Mononuclear cell (primary cell): ENCODE data around the gene AKR1D1. TPM values are rescaled to one million over a fixed set of nuclear protein-coding genes. Genes with fewer than 3 reads are reported as not detected.
"Not testable (repeated sequence)": the region's sequence is repeated elsewhere in the genome, so short reads cannot be mapped to it uniquely, and the experiment has no call there.

Experiments
- H3K27me3 ChIP-seq: 2 replicates; pipeline ENCODE4 v1.6.0; 2011; ENCODE audit warnings: low read length, control low read depth; ENCODE audit not compliant: insufficient read depth
- H3K4me1 ChIP-seq: 2 replicates; pipeline ENCODE4 v1.5.1; 2011; ENCODE audit warnings: mild to moderate bottlenecking, low read length, control low read depth; ENCODE audit not compliant: insufficient read depth
- H3K4me3 ChIP-seq: 2 replicates; pipeline ENCODE4 v1.5.1; 2011; ENCODE audit warnings: mild to moderate bottlenecking, low read length, moderate library complexity
- H3K9me3 ChIP-seq: 2 replicates; pipeline ENCODE4 v1.5.1; 2011; ENCODE audit warnings: low read depth, mild to moderate bottlenecking, control low read depth, low read length
- total RNA-seq: library from RNA; depleted of rRNA; stranded (reverse); fragments of >200 nt; gene quantifications from one replicate; pipeline ENCODE4 v1.2.3, GENCODE V29; 2012

AKR1D1 gene
- total RNA-seq, 1 donor, result not detected

- Histone ChIP-seq H3K27me3 (no peaks in the 10 kb centered on the region), H3K4me1 (peaks cover 4% of the 10 kb centered on the region), H3K9me3 (no peaks in the 10 kb centered on the region), H3K4me3 (no peak overlapping the region)
Observed at GRCh38 chr7:138125598-138126111, 49.4 kb downstream of the AKR1D1 start.

- Histone ChIP-seq H3K27me3 (no peaks in the 10 kb centered on the region), H3K4me1 (peaks cover 4% of the 10 kb centered on the region), H3K4me3 (no peak overlapping the region)
Observed at GRCh38 chr7:138126928-138127327, 50.7 kb downstream of the AKR1D1 start.

GRCh38 chr7:138127996-138128395 lies 51.7 kb downstream of the AKR1D1 start:
- H3K4me3 ChIP-seq, result no peak overlapping the region
- H3K9me3 ChIP-seq, result no peaks in the 10 kb centered on the region
- peaks cover 4% of the 10 kb centered on the region for H3K4me1 ChIP-seq
- no peaks in the 10 kb centered on the region for H3K27me3 ChIP-seq

More at GRCh38 chr7:138126928-138127327, 50.7 kb downstream of the AKR1D1 start:
- H3K9me3 ChIP-seq, result no peaks in the 10 kb centered on the region

GRCh38 chr7:138129551-138130165 lies 53.4 kb downstream of the AKR1D1 start:
- Histone ChIP-seq H3K4me3 (no peak overlapping the region), H3K4me1 (peaks cover 4% of the 10 kb centered on the region), H3K9me3 (no peaks in the 10 kb centered on the region)

GRCh38 chr7:138137423-138138171 lies 61.3 kb downstream of the AKR1D1 start:
- Histone ChIP-seq H3K27me3 (no peaks in the 10 kb centered on the region), H3K9me3 (no peaks in the 10 kb centered on the region), H3K4me1 (no peaks in the 10 kb centered on the region), H3K4me3 (no peak overlapping the region)

More at GRCh38 chr7:138129551-138130165, 53.4 kb downstream of the AKR1D1 start:
- no peaks in the 10 kb centered on the region for H3K27me3 ChIP-seq

DNA sequence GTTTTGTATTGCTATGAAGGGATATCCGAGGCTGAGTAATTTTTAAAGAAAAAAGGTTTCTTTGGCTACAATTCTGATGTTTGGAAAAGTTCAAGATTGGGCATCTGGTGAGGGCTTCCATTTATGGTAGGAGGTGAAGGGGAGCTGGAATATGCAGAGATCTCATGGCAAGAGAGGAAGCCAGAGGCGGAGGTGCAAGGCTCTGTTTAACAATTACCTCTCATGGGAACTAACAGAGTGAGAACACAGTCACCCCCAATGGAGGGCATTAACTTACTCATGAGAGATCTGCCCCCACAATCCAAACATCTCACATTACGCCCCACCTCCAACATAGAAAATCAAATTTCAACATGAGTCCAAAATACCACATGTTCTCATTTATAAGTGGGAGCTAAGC lies 62.0 kb downstream of the AKR1D1 start:
- no peaks in the 10 kb centered on the region for H3K27me3 ChIP-seq
- no peaks in the 10 kb centered on the region for H3K4me1 ChIP-seq
- H3K9me3 ChIP-seq, result no peaks in the 10 kb centered on the region

GRCh38 chr7:138142583-138143201 lies 66.4 kb downstream of the AKR1D1 start:
- no peaks in the 10 kb centered on the region for H3K9me3 ChIP-seq
- H3K4me3 ChIP-seq, result no peak overlapping the region
- no peaks in the 10 kb centered on the region for H3K27me3 ChIP-seq
- no peaks in the 10 kb centered on the region for H3K4me1 ChIP-seq

More for the DNA sequence above, 62.0 kb downstream of the AKR1D1 start:
- H3K4me3 ChIP-seq, result no peak overlapping the region

DNA sequence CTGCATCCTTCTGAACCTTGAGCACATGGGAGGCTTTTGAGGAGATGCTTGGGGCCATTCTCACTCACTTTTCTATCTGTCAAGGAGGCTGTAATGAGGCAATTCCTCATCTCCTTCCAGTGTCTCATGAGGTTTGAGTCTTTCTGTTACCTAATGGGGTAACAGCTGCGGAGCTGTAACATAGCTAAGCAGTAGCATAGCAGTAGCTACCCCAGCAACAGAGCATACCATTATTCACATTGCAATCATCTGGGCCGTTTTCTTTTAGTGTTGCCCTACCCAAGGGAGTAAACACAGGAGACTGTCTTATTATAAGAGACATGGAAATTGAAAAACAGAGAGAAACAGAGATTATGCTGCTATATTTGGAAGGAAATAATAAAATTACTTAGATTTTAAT lies 68.7 kb downstream of the AKR1D1 start:
- Histone ChIP-seq H3K4me3 (no peak overlapping the region), H3K27me3 (no peaks in the 10 kb centered on the region), H3K9me3 (no peaks in the 10 kb centered on the region), H3K4me1 (no peaks in the 10 kb centered on the region)

GRCh38 chr7:138146221-138146620 lies 70.0 kb downstream of the AKR1D1 start:
- not testable (repeated sequence) for H3K27me3 ChIP-seq, H3K4me1 ChIP-seq, H3K4me3 ChIP-seq, H3K9me3 ChIP-seq

DNA sequence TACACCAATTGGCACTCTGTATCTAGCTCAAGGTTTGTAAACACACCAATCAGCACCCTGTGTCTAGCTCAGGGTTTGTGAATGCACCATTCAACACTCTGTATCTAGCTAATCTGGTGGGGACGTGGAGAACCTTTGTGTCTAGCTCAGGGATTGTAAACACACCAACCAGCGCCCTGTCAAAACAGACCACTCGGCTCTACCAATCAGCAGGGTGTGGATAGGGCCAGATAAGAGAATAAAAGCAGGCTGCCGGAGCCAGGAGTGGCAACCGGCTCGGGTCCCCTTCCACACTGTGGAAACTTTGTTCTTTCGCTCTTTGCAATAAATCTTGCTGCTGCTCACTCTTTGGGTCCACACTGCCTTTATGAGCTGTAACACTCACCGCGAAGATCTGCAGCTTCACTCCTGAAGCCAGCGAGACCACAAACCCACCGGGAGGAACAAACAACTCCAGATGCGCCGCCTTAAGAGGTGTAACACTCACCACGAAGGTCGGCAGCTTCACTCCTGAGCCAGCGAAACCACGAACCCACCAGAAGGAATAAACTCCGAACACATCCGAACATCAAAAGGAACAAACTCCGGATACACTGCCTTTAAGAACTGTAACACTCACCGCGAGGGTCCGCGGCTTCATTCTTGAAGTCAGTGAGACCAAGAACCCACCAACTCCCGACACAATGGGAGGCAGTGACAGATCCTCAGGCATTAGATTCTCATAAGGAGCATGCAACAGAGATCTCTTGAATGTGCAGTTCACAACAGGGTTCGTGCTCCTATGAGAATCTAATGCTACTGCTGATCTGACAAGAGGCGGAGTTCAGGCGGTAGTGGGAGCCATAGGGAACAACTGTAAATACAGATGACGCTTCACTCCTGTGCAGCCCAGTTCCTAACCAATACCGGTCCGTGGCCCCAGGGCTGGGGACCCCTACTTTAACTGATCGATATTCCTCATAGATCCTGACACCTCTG lies 70.8 kb downstream of the AKR1D1 start:
- not testable (repeated sequence) for H3K27me3 ChIP-seq, H3K4me1 ChIP-seq, H3K9me3 ChIP-seq, H3K4me3 ChIP-seq

DNA sequence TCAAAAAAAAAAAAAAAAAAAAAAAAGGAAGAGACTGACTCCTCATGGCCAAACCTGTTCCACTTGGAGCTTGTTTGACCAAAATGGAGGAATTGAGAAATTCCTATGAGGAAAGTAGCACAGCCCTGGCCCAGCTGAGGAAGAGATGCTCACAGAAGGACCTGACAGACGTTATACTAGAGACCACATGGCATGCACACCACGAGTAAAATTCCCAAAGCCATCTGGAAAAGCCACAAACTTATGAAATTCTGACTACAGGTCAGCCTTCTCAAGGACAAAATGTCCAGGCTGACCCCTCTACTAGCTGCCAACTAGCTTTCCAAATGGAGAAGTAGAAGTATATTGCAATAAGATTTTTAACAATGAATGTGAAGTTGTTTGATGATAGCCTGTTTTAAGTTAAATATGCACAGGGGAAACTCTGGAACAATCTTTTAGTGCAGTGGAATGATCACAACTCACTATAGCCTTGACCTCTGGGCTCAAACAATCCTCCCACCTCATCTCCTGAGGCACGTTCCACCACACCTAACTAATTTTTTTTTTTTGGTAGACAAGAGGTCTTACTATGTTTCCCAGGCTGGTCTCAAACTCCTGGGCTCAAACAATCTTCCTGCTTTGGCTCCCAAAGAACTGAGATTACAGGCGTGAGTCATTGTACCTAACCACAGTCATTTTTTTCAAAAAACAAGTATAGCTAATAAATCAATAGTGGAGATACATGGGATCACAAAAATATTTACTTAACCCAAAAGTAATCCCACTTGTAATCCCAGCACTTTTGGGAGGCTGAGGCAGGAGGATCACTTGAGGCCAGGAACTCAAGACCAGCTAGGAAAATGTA lies 75.7 kb downstream of the AKR1D1 start:
- H3K27me3 ChIP-seq, result no peaks in the 10 kb centered on the region
- H3K4me3 ChIP-seq, result no peak overlapping the region
- no peaks in the 10 kb centered on the region for H3K9me3 ChIP-seq

GRCh38 chr7:138154661-138155060 lies 78.4 kb downstream of the AKR1D1 start:
- no peaks in the 10 kb centered on the region for H3K27me3 ChIP-seq
- H3K4me1 ChIP-seq, result no peaks in the 10 kb centered on the region
- no peak overlapping the region for H3K4me3 ChIP-seq
- no peaks in the 10 kb centered on the region for H3K9me3 ChIP-seq

More for the DNA sequence above, 75.7 kb downstream of the AKR1D1 start:
- H3K4me1 ChIP-seq, result no peaks in the 10 kb centered on the region

DNA sequence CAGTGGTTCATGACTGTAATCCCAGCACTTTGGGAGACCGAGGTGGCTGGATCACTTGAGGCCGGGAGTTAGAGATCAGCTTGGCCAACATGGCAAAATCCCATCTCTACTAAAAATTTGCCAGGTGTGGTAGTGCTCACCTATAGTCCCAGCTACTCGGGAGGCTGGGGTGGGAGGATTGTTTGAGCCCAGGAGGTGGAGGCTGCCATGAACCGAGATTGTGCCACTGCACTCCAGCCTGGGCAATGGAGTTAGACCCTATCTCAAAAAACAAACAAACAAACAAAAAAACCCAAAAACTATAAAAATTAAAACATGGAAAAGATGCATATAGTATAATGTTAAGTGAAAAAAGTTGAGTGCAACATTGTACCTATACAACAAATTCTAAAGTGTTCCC lies 81.4 kb downstream of the AKR1D1 start:
- no peaks in the 10 kb centered on the region for H3K27me3 ChIP-seq
- no peaks in the 10 kb centered on the region for H3K9me3 ChIP-seq
- no peaks in the 10 kb centered on the region for H3K4me1 ChIP-seq
- H3K4me3 ChIP-seq, result no peak overlapping the region
